ENCODE results near the gene STARD13.

DNA sequence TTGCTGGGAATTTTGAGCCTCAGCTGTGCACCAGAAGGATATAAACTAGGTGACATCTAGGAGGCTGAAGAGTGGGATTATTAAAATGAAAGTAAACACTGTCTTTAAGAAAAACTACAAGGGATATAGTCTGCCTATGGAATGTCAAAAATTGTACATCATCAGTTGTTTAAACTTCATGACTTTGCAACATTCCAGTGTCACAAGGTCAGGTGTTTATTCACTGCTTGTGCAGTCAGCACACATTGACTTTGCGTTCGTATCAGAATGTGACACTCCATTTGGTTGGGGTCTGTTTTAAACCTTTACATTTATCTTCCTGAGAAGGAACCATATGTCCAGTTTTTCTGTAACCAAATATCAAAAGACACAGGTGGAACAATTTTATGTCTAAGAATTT is 183.7 kb downstream of the STARD13 start:
- TF ChIP-seq, protein P1, sequence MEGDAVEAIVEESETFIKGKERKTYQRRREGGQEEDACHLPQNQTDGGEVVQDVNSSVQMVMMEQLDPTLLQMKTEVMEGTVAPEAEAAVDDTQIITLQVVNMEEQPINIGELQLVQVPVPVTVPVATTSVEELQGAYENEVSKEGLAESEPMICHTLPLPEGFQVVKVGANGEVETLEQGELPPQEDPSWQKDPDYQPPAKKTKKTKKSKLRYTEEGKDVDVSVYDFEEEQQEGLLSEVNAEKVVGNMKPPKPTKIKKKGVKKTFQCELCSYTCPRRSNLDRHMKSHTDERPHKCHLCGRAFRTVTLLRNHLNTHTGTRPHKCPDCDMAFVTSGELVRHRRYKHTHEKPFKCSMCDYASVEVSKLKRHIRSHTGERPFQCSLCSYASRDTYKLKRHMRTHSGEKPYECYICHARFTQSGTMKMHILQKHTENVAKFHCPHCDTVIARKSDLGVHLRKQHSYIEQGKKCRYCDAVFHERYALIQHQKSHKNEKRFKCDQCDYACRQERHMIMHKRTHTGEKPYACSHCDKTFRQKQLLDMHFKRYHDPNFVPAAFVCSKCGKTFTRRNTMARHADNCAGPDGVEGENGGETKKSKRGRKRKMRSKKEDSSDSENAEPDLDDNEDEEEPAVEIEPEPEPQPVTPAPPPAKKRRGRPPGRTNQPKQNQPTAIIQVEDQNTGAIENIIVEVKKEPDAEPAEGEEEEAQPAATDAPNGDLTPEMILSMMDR (IDR thresholded peaks at IDR 0.05; ENCODE audit: insufficient read depth, low read length), result no peak
- TF ChIP-seq POLR2AphosphoS5 (IDR thresholded peaks at IDR 0.05; ENCODE audit: low read depth) (no peak), GABPA (IDR thresholded peaks at IDR 0.05; ENCODE audit: low read depth) (no peak)
- TF ChIP-seq, protein P2, sequence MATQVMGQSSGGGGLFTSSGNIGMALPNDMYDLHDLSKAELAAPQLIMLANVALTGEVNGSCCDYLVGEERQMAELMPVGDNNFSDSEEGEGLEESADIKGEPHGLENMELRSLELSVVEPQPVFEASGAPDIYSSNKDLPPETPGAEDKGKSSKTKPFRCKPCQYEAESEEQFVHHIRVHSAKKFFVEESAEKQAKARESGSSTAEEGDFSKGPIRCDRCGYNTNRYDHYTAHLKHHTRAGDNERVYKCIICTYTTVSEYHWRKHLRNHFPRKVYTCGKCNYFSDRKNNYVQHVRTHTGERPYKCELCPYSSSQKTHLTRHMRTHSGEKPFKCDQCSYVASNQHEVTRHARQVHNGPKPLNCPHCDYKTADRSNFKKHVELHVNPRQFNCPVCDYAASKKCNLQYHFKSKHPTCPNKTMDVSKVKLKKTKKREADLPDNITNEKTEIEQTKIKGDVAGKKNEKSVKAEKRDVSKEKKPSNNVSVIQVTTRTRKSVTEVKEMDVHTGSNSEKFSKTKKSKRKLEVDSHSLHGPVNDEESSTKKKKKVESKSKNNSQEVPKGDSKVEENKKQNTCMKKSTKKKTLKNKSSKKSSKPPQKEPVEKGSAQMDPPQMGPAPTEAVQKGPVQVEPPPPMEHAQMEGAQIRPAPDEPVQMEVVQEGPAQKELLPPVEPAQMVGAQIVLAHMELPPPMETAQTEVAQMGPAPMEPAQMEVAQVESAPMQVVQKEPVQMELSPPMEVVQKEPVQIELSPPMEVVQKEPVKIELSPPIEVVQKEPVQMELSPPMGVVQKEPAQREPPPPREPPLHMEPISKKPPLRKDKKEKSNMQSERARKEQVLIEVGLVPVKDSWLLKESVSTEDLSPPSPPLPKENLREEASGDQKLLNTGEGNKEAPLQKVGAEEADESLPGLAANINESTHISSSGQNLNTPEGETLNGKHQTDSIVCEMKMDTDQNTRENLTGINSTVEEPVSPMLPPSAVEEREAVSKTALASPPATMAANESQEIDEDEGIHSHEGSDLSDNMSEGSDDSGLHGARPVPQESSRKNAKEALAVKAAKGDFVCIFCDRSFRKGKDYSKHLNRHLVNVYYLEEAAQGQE (IDR thresholded peaks at IDR 0.05; ENCODE audit: insufficient replicate concordance, low read depth), result no peak
